ENCODE data around the gene FOSL1. TPM values are rescaled to one million over a fixed set of nuclear protein-coding genes. Genes with fewer than 3 reads are reported as not detected.

Gene FOSL1
- total and polyA plus RNA-seq, 2 of the 13 experiments (the other 11 are each of a cell fraction or from before 2014, with no cell fraction given) = 4.0 to 4.1 TPM

GRCh38 chr11:65919141-65919572 lies 19.0 kb upstream of the FOSL1 start, which contains the start of gene DRAP1 (continued):
- TF ChIP-seq ZBTB26 (CRISPR knock-in tag; IDR thresholded peaks at IDR 0.05; ENCODE audit: borderline replicate concordance) (peak; percentile 50; the same call in 1 of the 2 replicates), NFKBIZ (CRISPR knock-in tag; IDR thresholded peaks at IDR 0.05) (no peak), MBNL3 (CRISPR knock-in tag; conservative IDR thresholded peaks at IDR 0.05) (no peak), NCOA5 (CRISPR knock-in tag; IDR thresholded peaks at IDR 0.05) (no peak), TEAD3 (CRISPR knock-in tag; optimal IDR thresholded peaks at IDR 0.05; ENCODE audit: borderline replicate concordance) (peak; percentile 77), SOX6 (IDR thresholded peaks at IDR 0.05) (no peak), SOX6 (CRISPR knock-in tag; IDR thresholded peaks at IDR 0.05) (peak; percentile 23; the same call in 1 of the 2 replicates), ZMYM3 (CRISPR knock-in tag; IDR thresholded peaks at IDR 0.05) (peak; percentile 94), HNRNPH1 (optimal IDR thresholded peaks at IDR 0.05; ENCODE audit: low read depth, low read length) (no peak), SP5 (CRISPR knock-in tag; IDR thresholded peaks at IDR 0.05; ENCODE audit: borderline replicate concordance, low read depth) (peak; percentile 73; the same call in 1 of the 2 replicates), NR3C1 (CRISPR knock-in tag; IDR thresholded peaks at IDR 0.05) (no peak), ZXDC (CRISPR knock-in tag; IDR thresholded peaks at IDR 0.05) (no peak), NFE2L1 (CRISPR knock-in tag; IDR thresholded peaks at IDR 0.05; ENCODE audit: borderline replicate concordance) (no peak), RNF219 (CRISPR knock-in tag; IDR thresholded peaks at IDR 0.05) (no peak; the same call in 1 of the 2 replicates), TOPORS (CRISPR knock-in tag; IDR thresholded peaks at IDR 0.05) (no peak), TRIM22 (IDR thresholded peaks at IDR 0.05) (no peak), ZNF549 (CRISPR knock-in tag; IDR thresholded peaks at IDR 0.05) (no peak), ZBTB25 (CRISPR knock-in tag; IDR thresholded peaks at IDR 0.05) (peak; percentile 94; the same call in 1 of the 2 replicates), RFXAP (CRISPR knock-in tag; IDR thresholded peaks at IDR 0.05; ENCODE audit: borderline replicate concordance) (peak; percentile 61; the same call in 1 of the 2 replicates), BHLHE40 (IDR thresholded peaks at IDR 0.05; ENCODE audit: low read length) (peak; percentile 47; the same call in 1 of the 2 replicates), RCOR2 (CRISPR knock-in tag; IDR thresholded peaks at IDR 0.05) (no peak), ASH2L (IDR thresholded peaks at IDR 0.05; ENCODE audit: insufficient read length, low read depth, low read length) (peak; percentile 82), TBX3 (IDR thresholded peaks at IDR 0.05; ENCODE audit: borderline replicate concordance) (no peak), EED (CRISPR knock-in tag; IDR thresholded peaks at IDR 0.05) (no peak)
